Calu3 (cell line): ENCODE measurements around the gene GSDME. TPM values are rescaled to one million over a fixed set of nuclear protein-coding genes. Genes with fewer than 3 reads are reported as not detected.
"Not testable (repeated sequence)": the region's sequence is repeated elsewhere in the genome, so short reads cannot be mapped to it uniquely, and the experiment has no call there.

Experiments
- BruUV-seq: library from RNA; stranded (reverse); fragments of 400-500 nt; replicated peaks from 2 replicates; lab custom pipeline; 2021; lab: Mats Ljungman, UMichigan
- CTCF ChIA-PET: fragments of 300-600 bp; sonication (Branson Sonifier 250); formaldehyde crosslinking; loops from one replicate; lab custom pipeline; 2022; ENCODE audit warnings: antibody characterized with exemption; lab: Charles Lee
- DNase-seq: peaks from one replicate; pipeline ENCODE4 v3.0.0; 2022
- H3K27ac Mint-ChIP-seq: one replicate; pipeline ENCODE4 v1.8.0; 2022; ENCODE audit warnings: mixed read lengths; ENCODE audit not compliant: unreplicated experiment
- H3K27me3 Mint-ChIP-seq: one replicate; pipeline ENCODE4 v1.8.0; 2022; ENCODE audit warnings: mixed read lengths; ENCODE audit not compliant: unreplicated experiment
- H3K36me3 Mint-ChIP-seq: one replicate; pipeline ENCODE4 v1.8.0; 2022; ENCODE audit warnings: mild to moderate bottlenecking, moderate library complexity, mixed read lengths; ENCODE audit not compliant: insufficient read depth, unreplicated experiment
- H3K4me1 Mint-ChIP-seq: one replicate; pipeline ENCODE4 v1.8.0; 2022; ENCODE audit warnings: mild to moderate bottlenecking, low read depth, mixed read lengths; ENCODE audit not compliant: unreplicated experiment
- H3K4me3 Mint-ChIP-seq: one replicate; pipeline ENCODE4 v1.8.0; 2022; ENCODE audit warnings: mild to moderate bottlenecking, low read depth, moderate library complexity, mixed read lengths; ENCODE audit not compliant: unreplicated experiment
- H3K9me3 Mint-ChIP-seq: one replicate; pipeline ENCODE4 v1.8.0; 2022; ENCODE audit warnings: low read depth, mixed read lengths; ENCODE audit not compliant: unreplicated experiment
- intact Hi-C: fragments of 100-400 bp; cut with micrococcal nuclease; formaldehyde crosslinking; loops from one replicate; pipeline ENCODE4 v1.10.0; 2022; ENCODE audit not compliant: unreplicated experiment
- total RNA-seq: library from RNA; stranded (reverse); gene quantifications from 2 replicates; pipeline ENCODE4 v1.2.3, GENCODE V29; 2022
- TF ChIP-seq, protein P1 (sequence below): fragments of 200-600 bp; IDR thresholded peaks from one replicate; pipeline ENCODE4 v1.8.0; 2022; ENCODE audit warnings: antibody characterized with exemption; ENCODE audit not compliant: unreplicated experiment

Gene GSDME
- total RNA-seq, 1 experiment from 2014 or later: 9.4 TPM

DNA sequence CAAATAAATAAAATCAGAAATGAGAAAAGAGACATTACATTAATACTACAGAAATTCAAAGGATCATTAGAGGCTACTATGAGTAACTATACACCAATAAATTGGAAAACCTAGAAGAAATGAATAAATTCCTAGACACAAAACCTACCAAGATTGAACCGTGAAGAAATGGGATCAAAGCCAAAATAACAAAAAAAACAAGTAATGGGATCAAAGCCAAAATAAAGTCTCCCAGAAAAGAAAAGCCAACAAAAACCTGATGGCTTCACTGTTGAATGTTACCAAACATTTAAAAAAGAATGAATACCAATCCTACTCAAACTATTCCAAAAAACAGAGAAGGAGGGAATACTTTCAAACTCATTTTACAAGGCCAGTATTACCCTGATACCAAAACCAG is 20.0 kb downstream of the GSDME start:
- H3K36me3 Mint-ChIP-seq: no peaks in the 10 kb centered on the region

DNA sequence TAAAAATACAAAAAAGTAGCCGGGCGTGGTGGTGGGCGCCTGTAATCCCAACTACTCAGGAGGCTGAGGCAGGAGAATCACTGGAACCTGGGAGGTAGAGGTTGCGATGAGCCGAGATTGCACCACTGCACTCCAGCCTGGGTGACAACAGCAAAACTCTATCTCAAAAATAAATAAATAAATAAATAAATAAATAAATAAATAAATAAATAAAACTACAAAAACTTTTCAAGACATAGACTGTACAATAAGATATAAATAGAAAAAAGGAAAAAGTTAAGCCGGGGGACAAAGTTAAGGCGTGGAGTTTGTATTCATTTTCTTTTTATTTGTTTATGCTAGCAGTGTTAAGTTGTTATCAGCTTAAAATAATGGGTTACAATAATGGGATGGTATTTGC is 21.7 kb downstream of the GSDME start:
- intact Hi-C loops, H3K27me3 Mint-ChIP-seq, CTCF ChIA-PET, BruUV-seq, H3K27ac Mint-ChIP-seq, H3K36me3 Mint-ChIP-seq, H3K9me3 Mint-ChIP-seq, H3K4me1 Mint-ChIP-seq, H3K4me3 Mint-ChIP-seq, DNase-seq: not testable (repeated sequence)

More for the DNA sequence above, 20.0 kb downstream of the GSDME start:
- BruUV-seq: no TSS peak
- no peak for DNase-seq
- intact Hi-C loops: no loop called here
- Mint-ChIP-seq H3K4me1 (no peaks in the 10 kb centered on the region), H3K9me3 (peaks cover 9% of the 10 kb centered on the region), H3K27ac (no peak overlapping the region), H3K4me3 (no peak overlapping the region), H3K27me3 (no peaks in the 10 kb centered on the region)
- TF ChIP-seq, protein P1, sequence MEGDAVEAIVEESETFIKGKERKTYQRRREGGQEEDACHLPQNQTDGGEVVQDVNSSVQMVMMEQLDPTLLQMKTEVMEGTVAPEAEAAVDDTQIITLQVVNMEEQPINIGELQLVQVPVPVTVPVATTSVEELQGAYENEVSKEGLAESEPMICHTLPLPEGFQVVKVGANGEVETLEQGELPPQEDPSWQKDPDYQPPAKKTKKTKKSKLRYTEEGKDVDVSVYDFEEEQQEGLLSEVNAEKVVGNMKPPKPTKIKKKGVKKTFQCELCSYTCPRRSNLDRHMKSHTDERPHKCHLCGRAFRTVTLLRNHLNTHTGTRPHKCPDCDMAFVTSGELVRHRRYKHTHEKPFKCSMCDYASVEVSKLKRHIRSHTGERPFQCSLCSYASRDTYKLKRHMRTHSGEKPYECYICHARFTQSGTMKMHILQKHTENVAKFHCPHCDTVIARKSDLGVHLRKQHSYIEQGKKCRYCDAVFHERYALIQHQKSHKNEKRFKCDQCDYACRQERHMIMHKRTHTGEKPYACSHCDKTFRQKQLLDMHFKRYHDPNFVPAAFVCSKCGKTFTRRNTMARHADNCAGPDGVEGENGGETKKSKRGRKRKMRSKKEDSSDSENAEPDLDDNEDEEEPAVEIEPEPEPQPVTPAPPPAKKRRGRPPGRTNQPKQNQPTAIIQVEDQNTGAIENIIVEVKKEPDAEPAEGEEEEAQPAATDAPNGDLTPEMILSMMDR: no peak
- CTCF ChIA-PET: no interaction called here

DNA sequence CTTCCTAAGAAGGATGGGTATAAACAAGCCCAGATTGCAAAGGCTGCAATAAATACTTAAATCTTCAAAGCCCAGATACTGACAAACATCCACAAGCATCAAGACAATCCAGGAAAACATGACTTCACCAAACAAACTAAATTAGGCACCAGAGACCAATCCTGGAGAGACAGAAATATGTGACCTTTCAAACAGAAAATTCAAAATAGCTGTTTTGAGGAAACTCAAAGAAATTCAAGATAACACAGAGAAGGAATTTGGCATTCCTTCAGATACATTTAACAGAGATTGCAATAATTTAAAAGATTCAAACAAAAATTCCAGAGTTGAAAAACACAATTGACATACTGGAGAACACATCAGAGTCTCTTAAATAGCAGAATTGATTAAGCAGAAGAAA is 23.0 kb downstream of the GSDME start:
- peaks cover 9% of the 10 kb centered on the region for H3K9me3 Mint-ChIP-seq
- no TSS peak for BruUV-seq
- H3K4me3 Mint-ChIP-seq: no peak overlapping the region
- no peak for DNase-seq
- CTCF ChIA-PET: interaction anchor here (0.6 kb wide), 1 partner anchor 252 kb away, joined by 3 read pairs; no protein-coding TSS in a partner anchor
- H3K36me3 Mint-ChIP-seq: no peaks in the 10 kb centered on the region
- TF ChIP-seq, protein P1: no peak
- no peaks in the 10 kb centered on the region for H3K4me1 Mint-ChIP-seq
- no peaks in the 10 kb centered on the region for H3K27me3 Mint-ChIP-seq
- intact Hi-C loops: no loop called here
- H3K27ac Mint-ChIP-seq: no peak overlapping the region

DNA sequence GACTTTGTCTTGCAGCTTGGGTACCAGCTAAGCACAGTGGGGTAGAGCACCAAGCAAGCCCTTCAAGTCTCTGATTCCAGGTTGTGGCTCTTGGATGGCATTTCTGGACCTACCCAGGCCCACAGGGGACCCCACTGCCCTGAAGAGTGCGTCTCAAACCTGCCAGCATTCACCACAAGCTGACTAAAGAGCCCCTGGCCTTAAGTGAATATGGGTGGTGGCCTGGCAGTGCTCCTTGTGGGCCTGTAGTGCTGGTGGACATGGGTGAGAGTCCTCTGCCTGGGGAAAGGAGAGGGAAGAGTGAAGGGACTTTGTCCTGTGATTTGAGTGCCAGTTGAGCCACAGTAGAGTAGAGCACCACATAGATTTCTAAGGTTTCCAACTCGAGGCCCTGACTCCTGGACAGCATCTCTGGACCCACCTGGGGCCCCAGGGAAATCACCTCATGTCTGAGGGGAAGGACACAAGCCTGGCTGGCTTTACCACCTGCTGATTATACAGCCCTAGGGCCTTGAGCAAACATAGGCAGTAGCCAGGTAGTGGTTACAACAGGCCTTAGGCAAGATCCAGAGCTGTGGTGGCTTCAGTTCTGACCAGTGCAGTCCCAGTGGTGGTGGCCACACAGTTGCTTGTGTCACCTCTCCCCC is 23.7 kb downstream of the GSDME start:
- H3K4me1 Mint-ChIP-seq: no peaks in the 10 kb centered on the region
- BruUV-seq: no TSS peak
- no peaks in the 10 kb centered on the region for H3K27me3 Mint-ChIP-seq
- H3K36me3 Mint-ChIP-seq: no peaks in the 10 kb centered on the region
- intact Hi-C loops: no loop called here
- no peak for DNase-seq
- TF ChIP-seq, protein P1: no peak
- H3K9me3 Mint-ChIP-seq: peaks cover 3% of the 10 kb centered on the region
- CTCF ChIA-PET: no interaction called here
- no peak overlapping the region for H3K27ac Mint-ChIP-seq
- no peak overlapping the region for H3K4me3 Mint-ChIP-seq
